Kidney capillary endothelial cell (primary cell): Measurements from ENCODE around the gene GOLGA8O.
"Not testable (repeated sequence)": the region's sequence is repeated elsewhere in the genome, so short reads cannot be mapped to it uniquely, and the experiment has no call there.

Experiments used
- DNase-seq: peaks from one replicate; pipeline ENCODE4 v3.0.0-alpha.2; 2018; ENCODE audit warnings: low spot score

GOLGA8O gene

GRCh38 chr15:32455534-32455933, at the start of gene GOLGA8O:
Gene GOLGA8O (minus strand): TSS chr15:32455634. CDS start chr15:32455536, 98 bp downstream.
- DNase-seq = not testable (repeated sequence)

- not testable (repeated sequence) for DNase-seq
Measured at GRCh38 chr15:32504152-32504811, 48.8 kb upstream of the GOLGA8O start.

- not testable (repeated sequence) for DNase-seq
Measured at GRCh38 chr15:32502946-32503345, 47.5 kb upstream of the GOLGA8O start.

GRCh38 chr15:32492768-32493167, 37.3 kb upstream of the GOLGA8O start:
- DNase-seq = not testable (repeated sequence)

- DNase-seq = not testable (repeated sequence)
Measured at GRCh38 chr15:32486474-32486873, 31.0 kb upstream of the GOLGA8O start.

GRCh38 chr15:32483377-32483776, 27.9 kb upstream of the GOLGA8O start:
- DNase-seq = not testable (repeated sequence)

GRCh38 chr15:32481683-32482082, 26.2 kb upstream of the GOLGA8O start:
- not testable (repeated sequence) for DNase-seq

- DNase-seq = not testable (repeated sequence)
Measured at GRCh38 chr15:32468076-32468475, 12.6 kb upstream of the GOLGA8O start.

- DNase-seq = not testable (repeated sequence)
Measured at GRCh38 chr15:32440445-32440977, 14.9 kb downstream of the GOLGA8O start.

- DNase-seq = not testable (repeated sequence)
Measured at GRCh38 chr15:32434102-32434963, 21.1 kb downstream of the GOLGA8O start.

GRCh38 chr15:32427635-32428034, 27.8 kb downstream of the GOLGA8O start:
- not testable (repeated sequence) for DNase-seq

GRCh38 chr15:32426511-32426910, 28.9 kb downstream of the GOLGA8O start:
- DNase-seq = not testable (repeated sequence)

- DNase-seq = not testable (repeated sequence)
Measured at GRCh38 chr15:32407903-32408302, 47.5 kb downstream of the GOLGA8O start.

- not testable (repeated sequence) for DNase-seq
Measured at GRCh38 chr15:32403192-32403591, 52.2 kb downstream of the GOLGA8O start, which contains the start of gene GOLGA8K. Gene GOLGA8K (minus strand): TSS chr15:32403292. CDS start chr15:32403194, 98 bp downstream.

GRCh38 chr15:32396522-32396921, 58.9 kb downstream of the GOLGA8O start:
- not testable (repeated sequence) for DNase-seq
